ENCODE results near the gene IL4R.

GRCh38 chr16:27353853-27354252, 40.1 kb downstream of the IL4R start:
- TF ChIP-seq CTCF (IDR thresholded peaks at IDR 0.05) (no peak), EZH2phosphoT487 (IDR thresholded peaks at IDR 0.05) (no peak), EZH2 (IDR thresholded peaks at IDR 0.05) (no peak)
